Mesenchymal stem cell (in vitro differentiated cells and primary cell): ENCODE measurements around the gene DPP3.

Experiments
- DNase-seq: peaks from one replicate; pipeline ENCODE4 v3.0.0-alpha.2; 2013
- H2AFZ ChIP-seq: one replicate; pipeline ENCODE4 v1.6.1; 2013; ENCODE audit warnings: low read depth, mild to moderate bottlenecking, control low read depth, inconsistent platforms, low read length, moderate library complexity
- H2AK5ac ChIP-seq: 2 replicates; pipeline ENCODE4 v1.6.1; 2013; ENCODE audit warnings: low read length, moderate library complexity, mild to moderate bottlenecking, inconsistent platforms; ENCODE audit not compliant: severe bottlenecking
- H2BK120ac ChIP-seq: one replicate; pipeline ENCODE4 v1.6.1; 2013; ENCODE audit warnings: low read depth, mild to moderate bottlenecking, inconsistent platforms, low read length, moderate library complexity
- H2BK12ac ChIP-seq, 2 experiments: one replicate each; pipeline ENCODE4 v1.6.1; 2013; ENCODE audit warnings: inconsistent platforms in 2 of 2, low read length in 2 of 2, mild to moderate bottlenecking in 2 of 2, moderate library complexity in 2 of 2, control low read depth in 1 of 2
- H2BK15ac ChIP-seq: one replicate; pipeline ENCODE4 v1.6.1; 2013; ENCODE audit warnings: mild to moderate bottlenecking, low read depth, inconsistent platforms; ENCODE audit not compliant: poor library complexity, severe bottlenecking
- H2BK5ac ChIP-seq: 2 replicates; pipeline ENCODE4 v1.6.1; 2013; ENCODE audit warnings: low read depth, mild to moderate bottlenecking, low read length, control low read depth, inconsistent platforms; ENCODE audit not compliant: poor library complexity, severe bottlenecking
- H3K14ac ChIP-seq, 2 experiments: one replicate each; pipeline ENCODE4 v1.6.1; 2013; ENCODE audit warnings: inconsistent platforms in 2 of 2, low read length in 2 of 2, control low read depth in 1 of 2, mild to moderate bottlenecking in 1 of 2, moderate library complexity in 1 of 2
- H3K18ac ChIP-seq, 2 experiments: one replicate each; pipeline ENCODE4 v1.6.1; 2013; ENCODE audit warnings: inconsistent platforms in 2 of 2, low read length in 2 of 2, control low read depth in 1 of 2, low read depth in 1 of 2, mild to moderate bottlenecking in 1 of 2
- H3K23ac ChIP-seq, 2 experiments: one replicate each; pipeline ENCODE4 v1.6.1; 2013; ENCODE audit warnings: inconsistent platforms in 2 of 2, low read length in 2 of 2, mild to moderate bottlenecking in 2 of 2, moderate library complexity in 2 of 2, control low read depth in 1 of 2
- H3K27ac ChIP-seq: 2 replicates; pipeline ENCODE4 v1.5.1; 2013; ENCODE audit warnings: mild to moderate bottlenecking, moderate library complexity, low read length, control low read depth, inconsistent platforms; ENCODE audit not compliant: poor library complexity, severe bottlenecking
- H3K27me3 ChIP-seq, 2 experiments: 2 replicates each; pipeline versions ENCODE4 v1.6.1 to v1.7.0; 2013; ENCODE audit warnings: low read length in 2 of 2, mild to moderate bottlenecking in 2 of 2, moderate library complexity in 2 of 2, control low read depth in 1 of 2, inconsistent platforms in 1 of 2; ENCODE audit not compliant: control insufficient read depth in 1 of 2, insufficient read depth in 1 of 2
- H3K36me3 ChIP-seq, 2 experiments: 2 replicates each; pipeline versions ENCODE4 v1.6.1 to v1.7.0; 2013; ENCODE audit warnings: low read length in 2 of 2, control low read depth in 1 of 2, inconsistent platforms in 1 of 2, low read depth in 1 of 2, mild to moderate bottlenecking in 1 of 2; ENCODE audit not compliant: insufficient read depth in 2 of 2, control insufficient read depth in 1 of 2
- H3K4ac ChIP-seq, 2 experiments: one replicate each; pipeline ENCODE4 v1.6.1; 2013; ENCODE audit warnings: inconsistent platforms in 2 of 2, low read length in 2 of 2, mild to moderate bottlenecking in 2 of 2, moderate library complexity in 2 of 2, control low read depth in 1 of 2, low read depth in 1 of 2
- H3K4me1 ChIP-seq: 2 replicates; pipeline ENCODE4 v1.6.1; 2013; ENCODE audit warnings: low read depth, low read length, control low read depth; ENCODE audit not compliant: control insufficient read depth, insufficient read depth
- H3K4me2 ChIP-seq: 2 replicates; pipeline ENCODE4 v1.6.1; 2013; ENCODE audit warnings: low read length, mild to moderate bottlenecking, inconsistent platforms; ENCODE audit not compliant: poor library complexity, severe bottlenecking
- H3K4me3 ChIP-seq, 2 experiments: 2 replicates each; pipeline versions ENCODE4 v1.5.1 to v1.7.0; 2013; ENCODE audit warnings: low read length in 2 of 2, mild to moderate bottlenecking in 2 of 2, control low read depth in 1 of 2, low read depth in 1 of 2; ENCODE audit not compliant: insufficient read depth in 1 of 2
- H3K79me1 ChIP-seq: replicated peaks from 2 replicates; pipeline ENCODE4 v1.6.1; 2013; ENCODE audit warnings: mild to moderate bottlenecking, control low read depth, low read length, inconsistent platforms; ENCODE audit not compliant: poor library complexity, severe bottlenecking
- H3K9ac ChIP-seq: 2 replicates; pipeline ENCODE4 v1.7.0; 2013; ENCODE audit warnings: mild to moderate bottlenecking, low read length, moderate library complexity
- H3K9me3 ChIP-seq: 2 replicates; pipeline ENCODE4 v1.7.0; 2013; ENCODE audit warnings: mild to moderate bottlenecking, low read length; ENCODE audit not compliant: control insufficient read depth
- H4K8ac ChIP-seq: one replicate; pipeline ENCODE4 v1.6.1; 2013; ENCODE audit warnings: inconsistent platforms, mild to moderate bottlenecking, low read length, moderate library complexity
- H4K91ac ChIP-seq: one replicate; pipeline ENCODE4 v1.6.1; 2013; ENCODE audit warnings: mild to moderate bottlenecking, low read length, inconsistent platforms
- WGBS: methylation state at CpG from one replicate; pipeline ENCODE4 v1.1.7; 2013; ENCODE audit warnings: mixed read lengths; 5-methylcytosine and 5-hydroxymethylcytosine counted together

Gene DPP3

DNA sequence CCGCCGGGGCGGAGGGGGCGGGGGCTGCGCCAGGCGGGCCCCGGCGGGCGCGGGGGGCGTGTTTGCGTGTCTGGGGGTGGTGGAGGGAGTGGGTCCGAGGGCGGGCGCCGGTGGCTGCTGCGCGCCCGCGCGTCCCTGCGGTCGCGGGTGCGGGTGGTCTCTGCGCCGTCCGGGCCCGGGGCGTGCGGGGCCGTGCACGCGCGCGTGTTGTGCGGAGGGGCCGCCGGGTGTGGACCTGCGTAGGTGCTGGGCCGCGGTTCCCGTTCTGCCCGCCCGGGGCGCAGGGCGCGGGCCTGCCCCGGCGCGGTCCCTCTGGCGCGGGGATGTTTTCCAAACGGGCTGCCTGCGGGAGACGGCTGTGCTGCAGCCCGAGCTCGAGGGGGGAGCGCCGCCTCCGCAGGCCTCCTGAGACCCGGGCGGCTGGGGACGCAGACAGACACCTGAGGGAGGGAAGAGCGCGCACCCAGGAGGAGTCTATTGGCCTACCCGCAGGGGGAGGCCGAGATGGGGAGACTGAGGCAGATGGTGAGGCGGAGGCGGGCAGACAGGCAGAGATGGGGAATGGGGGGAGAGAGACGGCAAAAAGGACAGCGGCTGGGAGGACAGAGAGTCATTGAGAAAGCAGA, 13.1 kb upstream of the DPP3 start:
- Histone ChIP-seq H2BK120ac (no peak overlapping the region), H4K91ac (no peak overlapping the region), H3K14ac (peak overlapping the region in 1 of 2 experiments; percentile 30), H3K4me2 (peak overlapping the region; percentile 81), H2BK12ac (no peak overlapping the region), H3K23ac (peak overlapping the region in 1 of 2 experiments; percentile 65), H2AK5ac (no peak overlapping the region), H2BK15ac (peak overlapping the region; percentile 85), H3K9me3 (no peaks in the 10 kb centered on the region), H3K4me3 (peak overlapping the region; percentile 89 to 90), H3K79me1 (peaks cover 6% of the 10 kb centered on the region), H3K4me1 (peaks cover 14% of the 10 kb centered on the region), H2BK5ac (no peak overlapping the region), H2AFZ (peak overlapping the region; percentile 49), H3K18ac (peak overlapping the region; percentile 55 to 74), H4K8ac (peak overlapping the region; percentile 72), H3K9ac (peak overlapping the region; percentile 88), H3K4ac (peak overlapping the region; percentile 25 to 30), H3K27ac (no peak overlapping the region), H3K27me3 (no peaks in the 10 kb centered on the region), H3K36me3 (peaks cover 5 to 18% of the 10 kb centered on the region in 2 experiments)
- WGBS: 3% methylated on average over 40 of the region's 72 CpGs
- peak; percentile 60 for DNase-seq

DNA sequence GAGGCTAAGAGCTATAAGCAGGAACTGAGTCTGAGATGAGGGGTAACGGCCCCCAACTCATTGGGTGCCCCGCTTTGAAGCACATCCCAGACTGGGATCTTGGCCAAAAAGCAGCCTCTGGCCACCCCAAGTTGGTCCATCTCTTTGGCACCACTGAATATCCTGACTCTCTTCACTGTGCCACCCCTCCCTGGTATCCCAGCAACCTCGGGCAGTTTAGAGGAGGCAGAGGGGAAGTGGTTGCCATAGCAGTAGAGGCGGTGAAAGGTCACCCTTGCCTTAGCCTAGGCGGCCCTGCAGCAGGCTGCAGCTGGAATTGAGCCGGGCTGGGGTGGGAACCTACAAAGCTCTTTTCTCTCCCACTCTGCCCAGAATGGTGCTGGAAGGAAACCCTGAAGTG, 12.5 kb upstream of the DPP3 start:
- H3K9ac ChIP-seq: peak overlapping the region; percentile 88
- H3K4ac ChIP-seq: no peak overlapping the region
- H4K91ac ChIP-seq: no peak overlapping the region
- no peak overlapping the region for H4K8ac ChIP-seq
- no peak overlapping the region for H3K18ac ChIP-seq
- WGBS: 56% methylated on average over 6 of the region's 6 CpGs
- peaks cover 14% of the 10 kb centered on the region for H3K4me1 ChIP-seq
- H2BK15ac ChIP-seq: no peak overlapping the region
- H2BK12ac ChIP-seq: no peak overlapping the region
- H3K27me3 ChIP-seq: no peaks in the 10 kb centered on the region
- H3K79me1 ChIP-seq: peaks cover 6% of the 10 kb centered on the region
- no peaks in the 10 kb centered on the region for H3K9me3 ChIP-seq
- H2AFZ ChIP-seq: no peak overlapping the region
- H3K4me2 ChIP-seq: no peak overlapping the region
- H2BK120ac ChIP-seq: no peak overlapping the region
- H3K14ac ChIP-seq: no peak overlapping the region
- H3K23ac ChIP-seq: no peak overlapping the region
- peak overlapping the region in 1 of 2 experiments; percentile 89 for H3K4me3 ChIP-seq
- no peak overlapping the region for H2BK5ac ChIP-seq
- no peak overlapping the region for H2AK5ac ChIP-seq
- no peak for DNase-seq
- no peak overlapping the region for H3K27ac ChIP-seq
- peaks cover 8 to 24% of the 10 kb centered on the region in 2 experiments for H3K36me3 ChIP-seq

DNA sequence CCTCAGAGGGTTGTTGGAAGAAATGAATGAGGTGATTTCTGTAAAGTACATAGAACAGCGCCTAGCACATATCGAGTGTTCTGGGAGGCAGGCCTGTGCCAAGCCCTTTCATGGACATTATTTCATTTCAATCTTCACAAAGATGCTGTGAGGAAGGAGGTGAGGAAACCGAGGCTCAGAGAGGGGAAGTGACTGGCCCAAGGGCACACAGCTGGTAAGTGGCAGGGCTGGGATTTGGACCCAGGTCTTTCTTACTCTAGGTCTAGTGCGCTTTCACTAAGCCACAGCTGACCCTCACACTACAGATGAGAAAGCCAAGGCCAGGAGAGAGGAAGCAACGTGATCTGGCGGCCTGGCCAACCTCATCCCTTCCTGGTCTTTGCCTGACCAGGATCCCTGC, 11.5 kb upstream of the DPP3 start:
- no peaks in the 10 kb centered on the region for H3K9me3 ChIP-seq
- no peak overlapping the region for H3K9ac ChIP-seq
- no peak overlapping the region for H3K27ac ChIP-seq
- no peaks in the 10 kb centered on the region for H3K27me3 ChIP-seq
- H4K91ac ChIP-seq: no peak overlapping the region
- 94% methylated on average over 6 of the region's 6 CpGs for WGBS
- H3K14ac ChIP-seq: no peak overlapping the region
- no peak overlapping the region for H3K18ac ChIP-seq
- H2AK5ac ChIP-seq: no peak overlapping the region
- no peak overlapping the region for H3K4me3 ChIP-seq
- no peak overlapping the region for H3K4me2 ChIP-seq
- no peak overlapping the region for H2BK12ac ChIP-seq
- H3K23ac ChIP-seq: no peak overlapping the region
- no peak overlapping the region for H3K4ac ChIP-seq
- H2BK120ac ChIP-seq: no peak overlapping the region
- no peak overlapping the region for H4K8ac ChIP-seq
- peaks cover 6% of the 10 kb centered on the region for H3K79me1 ChIP-seq
- H2BK5ac ChIP-seq: no peak overlapping the region
- H2BK15ac ChIP-seq: no peak overlapping the region
- peaks cover 14% of the 10 kb centered on the region for H3K4me1 ChIP-seq
- peaks cover 17 to 32% of the 10 kb centered on the region in 2 experiments for H3K36me3 ChIP-seq
- no peak overlapping the region for H2AFZ ChIP-seq
- DNase-seq: no peak

DNA sequence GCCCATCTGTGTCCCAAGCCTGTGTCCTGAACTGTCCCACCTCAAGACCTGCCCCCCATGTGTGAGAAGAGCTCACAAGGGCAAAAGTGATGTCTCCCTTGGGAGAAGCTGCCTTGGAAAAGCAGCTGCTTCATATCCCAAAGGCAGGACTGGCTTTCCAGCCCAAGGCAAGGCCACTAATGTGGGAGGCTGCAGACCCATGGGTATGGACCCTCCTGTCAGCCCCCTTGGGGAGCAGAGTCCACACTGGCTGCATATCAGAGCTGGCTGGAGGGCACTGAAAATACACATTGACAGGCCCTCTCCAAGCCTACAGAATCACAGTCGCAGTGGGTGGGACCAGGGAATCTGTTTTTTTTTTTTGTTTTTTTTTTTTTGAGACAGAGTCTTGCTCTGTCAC, 10.8 kb upstream of the DPP3 start:
- no peak overlapping the region for H2AK5ac ChIP-seq
- peaks cover 23 to 40% of the 10 kb centered on the region in 2 experiments for H3K36me3 ChIP-seq
- no peak overlapping the region for H3K18ac ChIP-seq
- no peak overlapping the region for H3K4ac ChIP-seq
- H4K8ac ChIP-seq: no peak overlapping the region
- no peak overlapping the region for H3K9ac ChIP-seq
- H2BK5ac ChIP-seq: no peak overlapping the region
- H3K79me1 ChIP-seq: peaks cover 6% of the 10 kb centered on the region
- no peak overlapping the region for H3K4me3 ChIP-seq
- WGBS: 100% methylated on average over 1 of the region's 1 CpG
- no peak overlapping the region for H4K91ac ChIP-seq
- no peaks in the 10 kb centered on the region for H3K9me3 ChIP-seq
- H3K23ac ChIP-seq: no peak overlapping the region
- H3K4me2 ChIP-seq: no peak overlapping the region
- no peak overlapping the region for H2BK12ac ChIP-seq
- no peak overlapping the region for H2AFZ ChIP-seq
- DNase-seq: no peak
- H2BK120ac ChIP-seq: no peak overlapping the region
- no peaks in the 10 kb centered on the region for H3K27me3 ChIP-seq
- H2BK15ac ChIP-seq: no peak overlapping the region
- no peak overlapping the region for H3K14ac ChIP-seq
- H3K4me1 ChIP-seq: peaks cover 14% of the 10 kb centered on the region
- no peak overlapping the region for H3K27ac ChIP-seq
